Nephron progenitor cell (in vitro differentiated cells): Measurements from ENCODE around the gene SLC11A2.
"Not testable (repeated sequence)": the region's sequence is repeated elsewhere in the genome, so short reads cannot be mapped to it uniquely, and the experiment has no call there.

ENCODE experiments used
- DNase-seq: peaks from one replicate; pipeline ENCODE4 v3.0.0; 2021
- H3K27ac Mint-ChIP-seq: 2 replicates; pipeline ENCODE4 v1.8.0; 2021; ENCODE audit warnings: mild to moderate bottlenecking, moderate library complexity, mixed read lengths
- H3K27me3 Mint-ChIP-seq: 2 replicates; pipeline ENCODE4 v1.8.0; 2021; ENCODE audit warnings: mild to moderate bottlenecking, low read depth, mixed read lengths; ENCODE audit not compliant: poor library complexity
- H3K36me3 Mint-ChIP-seq: 2 replicates; pipeline ENCODE4 v1.8.0; 2021; ENCODE audit warnings: low read depth, mixed read lengths
- H3K4me1 Mint-ChIP-seq: 2 replicates; pipeline ENCODE4 v1.8.0; 2021; ENCODE audit warnings: mixed read lengths
- H3K4me3 Mint-ChIP-seq: 2 replicates; pipeline ENCODE4 v1.8.0; 2021; ENCODE audit warnings: mild to moderate bottlenecking, moderate library complexity, mixed read lengths
- H3K9me3 Mint-ChIP-seq: 2 replicates; pipeline ENCODE4 v1.8.0; 2021; ENCODE audit warnings: mild to moderate bottlenecking, moderate library complexity, mixed read lengths
- CTCF ChIP-seq: fragments of 200-600 bp; sonication (generic); IDR thresholded peaks from 2 replicates; pipeline ENCODE4 v1.5.0; 2021; ENCODE audit warnings: antibody characterized with exemption

The SLC11A2 gene

GRCh38 chr12:50936821-50937530, 89.2 kb downstream of the SLC11A2 start:
- H3K27ac Mint-ChIP-seq: peak overlapping the region; percentile 2
- no peaks in the 10 kb centered on the region for H3K9me3 Mint-ChIP-seq
- H3K27me3 Mint-ChIP-seq: peaks cover 2% of the 10 kb centered on the region
- no peak for DNase-seq
- peaks cover 29% of the 10 kb centered on the region for H3K4me1 Mint-ChIP-seq
- H3K36me3 Mint-ChIP-seq: no peaks in the 10 kb centered on the region
- no peak for TF ChIP-seq CTCF
- H3K4me3 Mint-ChIP-seq: no peak overlapping the region

DNA sequence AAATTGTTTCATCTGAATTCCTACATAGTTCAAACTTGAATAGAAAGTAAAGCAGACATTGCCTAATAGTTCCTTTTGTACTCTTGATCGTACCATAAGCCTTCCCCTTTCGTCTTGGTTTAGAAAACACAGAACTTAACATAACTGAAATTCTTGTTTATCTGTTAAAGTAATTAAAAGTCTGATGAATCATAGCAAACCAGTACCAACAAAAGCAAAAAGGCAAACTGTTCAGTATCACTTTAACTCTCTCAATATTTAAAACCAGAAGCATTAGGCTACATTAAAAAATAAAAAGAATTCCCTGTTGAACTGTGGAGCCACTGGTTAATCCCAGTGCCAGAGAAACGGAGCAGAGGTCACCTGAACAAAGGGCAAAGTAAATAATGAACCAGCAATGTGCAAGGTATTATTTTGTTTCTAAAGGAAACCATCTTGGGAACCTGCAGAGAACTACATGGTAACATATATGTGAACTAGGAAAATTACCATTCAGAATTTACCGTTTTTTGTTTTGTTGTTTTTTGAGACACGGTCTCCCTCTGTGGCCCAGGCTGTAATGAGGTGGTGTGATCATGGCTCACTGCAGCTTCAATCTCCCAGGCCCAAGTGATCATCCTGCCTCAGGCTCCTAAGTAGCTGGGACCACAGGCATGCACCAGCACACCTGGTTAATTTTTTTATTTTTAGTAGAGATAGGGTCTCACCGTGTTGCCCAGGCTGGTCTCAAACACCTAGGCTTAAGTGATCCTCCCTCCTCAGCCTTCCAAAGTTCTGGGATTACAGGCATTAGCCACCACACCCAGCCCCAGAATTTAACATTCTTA, 91.0 kb downstream of the SLC11A2 start:
- no peak for DNase-seq
- TF ChIP-seq CTCF: no peak
- Mint-ChIP-seq H3K9me3 (no peaks in the 10 kb centered on the region), H3K27ac (peak overlapping the region; percentile 66), H3K4me1 (peaks cover 29% of the 10 kb centered on the region), H3K36me3 (peaks cover 7% of the 10 kb centered on the region), H3K27me3 (no peaks in the 10 kb centered on the region), H3K4me3 (no peak overlapping the region)

GRCh38 chr12:50934371-50934851, 91.8 kb downstream of the SLC11A2 start:
- H3K36me3 Mint-ChIP-seq: peaks cover 12% of the 10 kb centered on the region
- H3K4me3 Mint-ChIP-seq: no peak overlapping the region
- DNase-seq: no peak
- TF ChIP-seq CTCF: no peak
- no peaks in the 10 kb centered on the region for H3K9me3 Mint-ChIP-seq
- H3K27ac Mint-ChIP-seq: peak overlapping the region; percentile 73
- no peaks in the 10 kb centered on the region for H3K27me3 Mint-ChIP-seq
- H3K4me1 Mint-ChIP-seq: peaks cover 29% of the 10 kb centered on the region

- DNase-seq: no peak
- Mint-ChIP-seq H3K4me1 (peaks cover 32% of the 10 kb centered on the region), H3K27ac (peak overlapping the region; percentile 36), H3K27me3 (no peaks in the 10 kb centered on the region), H3K36me3 (peaks cover 12% of the 10 kb centered on the region), H3K4me3 (no peak overlapping the region), H3K9me3 (no peaks in the 10 kb centered on the region)
- no peak for TF ChIP-seq CTCF
Measured at GRCh38 chr12:50933459-50934124, 92.6 kb downstream of the SLC11A2 start.

- Mint-ChIP-seq H3K27me3 (no peaks in the 10 kb centered on the region), H3K4me1 (peaks cover 39% of the 10 kb centered on the region)
- no peak for DNase-seq
Measured at GRCh38 chr12:50932787-50933280, 93.3 kb downstream of the SLC11A2 start.

DNA sequence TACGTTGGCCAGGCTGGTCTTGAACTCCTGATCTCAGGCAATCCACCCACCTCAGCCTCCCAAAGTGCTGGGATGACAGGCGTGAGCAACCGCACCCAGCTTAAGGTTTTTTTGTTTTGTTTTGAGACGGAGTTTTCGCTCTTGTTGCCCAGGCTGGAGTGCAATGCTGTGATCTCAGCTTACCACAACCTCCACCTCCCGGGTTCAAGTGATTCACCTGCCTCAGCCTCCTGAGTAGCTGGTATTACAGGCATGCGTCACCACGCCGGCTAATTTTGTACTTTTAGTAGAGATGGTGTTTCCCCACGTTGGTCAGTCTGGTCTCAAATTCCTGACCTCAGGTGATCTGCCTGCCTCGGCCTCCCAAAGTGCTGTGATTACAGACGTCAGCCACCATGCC, 95.7 kb downstream of the SLC11A2 start:
- H3K27ac Mint-ChIP-seq, H3K4me3 Mint-ChIP-seq, H3K9me3 Mint-ChIP-seq, H3K27me3 Mint-ChIP-seq, DNase-seq: not testable (repeated sequence)
- peaks cover 61% of the 10 kb centered on the region for H3K4me1 Mint-ChIP-seq
- peaks cover 12% of the 10 kb centered on the region for H3K36me3 Mint-ChIP-seq

More at GRCh38 chr12:50932787-50933280, 93.3 kb downstream of the SLC11A2 start:
- peaks cover 12% of the 10 kb centered on the region for H3K36me3 Mint-ChIP-seq
- H3K9me3 Mint-ChIP-seq: no peaks in the 10 kb centered on the region
- peak overlapping the region; percentile 36 for H3K27ac Mint-ChIP-seq
- no peak overlapping the region for H3K4me3 Mint-ChIP-seq
- TF ChIP-seq CTCF: no peak
